ENCODE data around the gene ADGRV1.

The ADGRV1 gene

GRCh38 chr5:90983711-90984124 lies 425.1 kb downstream of the ADGRV1 start:
- Histone ChIP-seq H3K9me3 (ENCODE audit: control insufficient read depth, low read length) (no peaks in the 10 kb centered on the region), H3K36me3 (ENCODE audit: control insufficient read depth, insufficient read depth, low read length, severe bottlenecking) (no peaks in the 10 kb centered on the region)

GRCh38 chr5:90985341-90985740 lies 426.7 kb downstream of the ADGRV1 start:
- H3K4me3 ChIP-seq (ENCODE audit: low read length) = no peak overlapping the region

More at GRCh38 chr5:90983711-90984124, 425.1 kb downstream of the ADGRV1 start:
- no peak overlapping the region for H3K9ac ChIP-seq (ENCODE audit: low read length)
- peak; percentile 1 for DNase-seq (ENCODE audit: low read depth)
- H3K27me3 ChIP-seq (replicated peaks; ENCODE audit: control insufficient read depth, insufficient read depth, low read length) = peaks cover 59% of the 10 kb centered on the region
- H3K4me3 ChIP-seq (ENCODE audit: low read length) = no peak overlapping the region
- H3K4me1 ChIP-seq (ENCODE audit: control insufficient read depth, insufficient read depth, low read length) = peaks cover 6% of the 10 kb centered on the region

GRCh38 chr5:90987726-90988125 lies 429.1 kb downstream of the ADGRV1 start:
- H3K4me3 ChIP-seq (ENCODE audit: low read length) = no peak overlapping the region
- H3K9me3 ChIP-seq (ENCODE audit: control insufficient read depth, low read length) = no peaks in the 10 kb centered on the region
- DNase-seq (ENCODE audit: low read depth) = no peak
- H3K9ac ChIP-seq (ENCODE audit: low read length) = no peak overlapping the region
- peaks cover 45% of the 10 kb centered on the region for H3K27me3 ChIP-seq (replicated peaks; ENCODE audit: control insufficient read depth, insufficient read depth, low read length)
- peaks cover 2% of the 10 kb centered on the region for H3K4me1 ChIP-seq (ENCODE audit: control insufficient read depth, insufficient read depth, low read length)
- no peaks in the 10 kb centered on the region for H3K36me3 ChIP-seq (ENCODE audit: control insufficient read depth, insufficient read depth, low read length, severe bottlenecking)

More at GRCh38 chr5:90985341-90985740, 426.7 kb downstream of the ADGRV1 start:
- Histone ChIP-seq H3K9me3 (ENCODE audit: control insufficient read depth, low read length) (no peaks in the 10 kb centered on the region), H3K4me1 (ENCODE audit: control insufficient read depth, insufficient read depth, low read length) (peaks cover 6% of the 10 kb centered on the region), H3K9ac (ENCODE audit: low read length) (no peak overlapping the region), H3K27me3 (replicated peaks; ENCODE audit: control insufficient read depth, insufficient read depth, low read length) (peaks cover 50% of the 10 kb centered on the region), H3K36me3 (ENCODE audit: control insufficient read depth, insufficient read depth, low read length, severe bottlenecking) (no peaks in the 10 kb centered on the region)
- no peak for DNase-seq (ENCODE audit: low read depth)

- no peak for DNase-seq (ENCODE audit: low read depth)
- Histone ChIP-seq H3K4me3 (ENCODE audit: low read length) (no peak overlapping the region), H3K36me3 (ENCODE audit: control insufficient read depth, insufficient read depth, low read length, severe bottlenecking) (no peaks in the 10 kb centered on the region), H3K27me3 (replicated peaks; ENCODE audit: control insufficient read depth, insufficient read depth, low read length) (peaks cover 40% of the 10 kb centered on the region), H3K9me3 (ENCODE audit: control insufficient read depth, low read length) (peaks cover 22% of the 10 kb centered on the region), H3K9ac (ENCODE audit: low read length) (no peak overlapping the region), H3K4me1 (ENCODE audit: control insufficient read depth, insufficient read depth, low read length) (no peaks in the 10 kb centered on the region)
These were observed 432.6 kb downstream of the ADGRV1 start for GRCh38 chr5:90991201-90991600.

GRCh38 chr5:90994796-90995195 lies 436.2 kb downstream of the ADGRV1 start:
- H3K9me3 ChIP-seq (ENCODE audit: control insufficient read depth, low read length) = peaks cover 37% of the 10 kb centered on the region
- no peaks in the 10 kb centered on the region for H3K36me3 ChIP-seq (ENCODE audit: control insufficient read depth, insufficient read depth, low read length, severe bottlenecking)
- no peaks in the 10 kb centered on the region for H3K4me1 ChIP-seq (ENCODE audit: control insufficient read depth, insufficient read depth, low read length)
- no peak for DNase-seq (ENCODE audit: low read depth)
- no peak overlapping the region for H3K9ac ChIP-seq (ENCODE audit: low read length)
- H3K4me3 ChIP-seq (ENCODE audit: low read length) = no peak overlapping the region
- H3K27me3 ChIP-seq (replicated peaks; ENCODE audit: control insufficient read depth, insufficient read depth, low read length) = peaks cover 27% of the 10 kb centered on the region

GRCh38 chr5:90996089-90996488 lies 437.5 kb downstream of the ADGRV1 start:
- no peak overlapping the region for H3K4me3 ChIP-seq (ENCODE audit: low read length)
- peaks cover 17% of the 10 kb centered on the region for H3K27me3 ChIP-seq (replicated peaks; ENCODE audit: control insufficient read depth, insufficient read depth, low read length)
- peaks cover 37% of the 10 kb centered on the region for H3K9me3 ChIP-seq (ENCODE audit: control insufficient read depth, low read length)
- no peaks in the 10 kb centered on the region for H3K36me3 ChIP-seq (ENCODE audit: control insufficient read depth, insufficient read depth, low read length, severe bottlenecking)
- H3K4me1 ChIP-seq (ENCODE audit: control insufficient read depth, insufficient read depth, low read length) = no peaks in the 10 kb centered on the region
- H3K9ac ChIP-seq (ENCODE audit: low read length) = no peak overlapping the region
- DNase-seq (ENCODE audit: low read depth) = no peak

- Histone ChIP-seq H3K9ac (ENCODE audit: low read length) (no peak overlapping the region), H3K36me3 (ENCODE audit: control insufficient read depth, insufficient read depth, low read length, severe bottlenecking) (no peaks in the 10 kb centered on the region), H3K27me3 (replicated peaks; ENCODE audit: control insufficient read depth, insufficient read depth, low read length) (peaks cover 11% of the 10 kb centered on the region), H3K4me1 (ENCODE audit: control insufficient read depth, insufficient read depth, low read length) (no peaks in the 10 kb centered on the region), H3K9me3 (ENCODE audit: control insufficient read depth, low read length) (peaks cover 37% of the 10 kb centered on the region), H3K4me3 (ENCODE audit: low read length) (no peak overlapping the region)
- no peak for DNase-seq (ENCODE audit: low read depth)
These were observed 438.5 kb downstream of the ADGRV1 start for GRCh38 chr5:90997082-90997481.

GRCh38 chr5:91000743-91001142 lies 442.1 kb downstream of the ADGRV1 start:
- H3K27me3 ChIP-seq (replicated peaks; ENCODE audit: control insufficient read depth, insufficient read depth, low read length) = peaks cover 3% of the 10 kb centered on the region
- H3K9ac ChIP-seq (ENCODE audit: low read length) = no peak overlapping the region
- DNase-seq (ENCODE audit: low read depth) = no peak
- no peaks in the 10 kb centered on the region for H3K36me3 ChIP-seq (ENCODE audit: control insufficient read depth, insufficient read depth, low read length, severe bottlenecking)
- H3K4me3 ChIP-seq (ENCODE audit: low read length) = no peak overlapping the region
- H3K9me3 ChIP-seq (ENCODE audit: control insufficient read depth, low read length) = peaks cover 20% of the 10 kb centered on the region
- H3K4me1 ChIP-seq (ENCODE audit: control insufficient read depth, insufficient read depth, low read length) = no peaks in the 10 kb centered on the region

- no peak overlapping the region for H3K9ac ChIP-seq (ENCODE audit: low read length)
- H3K9me3 ChIP-seq (ENCODE audit: control insufficient read depth, low read length) = no peaks in the 10 kb centered on the region
- DNase-seq (ENCODE audit: low read depth) = no peak
- no peaks in the 10 kb centered on the region for H3K36me3 ChIP-seq (ENCODE audit: control insufficient read depth, insufficient read depth, low read length, severe bottlenecking)
- peaks cover 3% of the 10 kb centered on the region for H3K27me3 ChIP-seq (replicated peaks; ENCODE audit: control insufficient read depth, insufficient read depth, low read length)
- no peak overlapping the region for H3K4me3 ChIP-seq (ENCODE audit: low read length)
- H3K4me1 ChIP-seq (ENCODE audit: control insufficient read depth, insufficient read depth, low read length) = no peaks in the 10 kb centered on the region
These were observed 448.1 kb downstream of the ADGRV1 start for GRCh38 chr5:91006713-91007112.

GRCh38 chr5:91007251-91007650 lies 448.7 kb downstream of the ADGRV1 start:
- H3K27me3 ChIP-seq (replicated peaks; ENCODE audit: control insufficient read depth, insufficient read depth, low read length) = peaks cover 3% of the 10 kb centered on the region
- H3K9ac ChIP-seq (ENCODE audit: low read length) = no peak overlapping the region
- DNase-seq (ENCODE audit: low read depth) = no peak
- H3K4me3 ChIP-seq (ENCODE audit: low read length) = no peak overlapping the region
- H3K9me3 ChIP-seq (ENCODE audit: control insufficient read depth, low read length) = no peaks in the 10 kb centered on the region
- H3K36me3 ChIP-seq (ENCODE audit: control insufficient read depth, insufficient read depth, low read length, severe bottlenecking) = no peaks in the 10 kb centered on the region
- no peaks in the 10 kb centered on the region for H3K4me1 ChIP-seq (ENCODE audit: control insufficient read depth, insufficient read depth, low read length)

GRCh38 chr5:91007780-91008402 lies 449.3 kb downstream of the ADGRV1 start:
- Histone ChIP-seq H3K27me3 (replicated peaks; ENCODE audit: control insufficient read depth, insufficient read depth, low read length) (peaks cover 3% of the 10 kb centered on the region), H3K4me3 (ENCODE audit: low read length) (no peak overlapping the region), H3K9me3 (ENCODE audit: control insufficient read depth, low read length) (peaks cover 3% of the 10 kb centered on the region), H3K9ac (ENCODE audit: low read length) (no peak overlapping the region), H3K36me3 (ENCODE audit: control insufficient read depth, insufficient read depth, low read length, severe bottlenecking) (no peaks in the 10 kb centered on the region), H3K4me1 (ENCODE audit: control insufficient read depth, insufficient read depth, low read length) (no peaks in the 10 kb centered on the region)
- DNase-seq (ENCODE audit: low read depth) = no peak

- Histone ChIP-seq H3K27me3 (replicated peaks; ENCODE audit: control insufficient read depth, insufficient read depth, low read length) (peaks cover 3% of the 10 kb centered on the region), H3K9me3 (ENCODE audit: control insufficient read depth, low read length) (peaks cover 15% of the 10 kb centered on the region), H3K4me3 (ENCODE audit: low read length) (no peak overlapping the region), H3K9ac (ENCODE audit: low read length) (no peak overlapping the region), H3K36me3 (ENCODE audit: control insufficient read depth, insufficient read depth, low read length, severe bottlenecking) (no peaks in the 10 kb centered on the region), H3K4me1 (ENCODE audit: control insufficient read depth, insufficient read depth, low read length) (no peaks in the 10 kb centered on the region)
- DNase-seq (ENCODE audit: low read depth) = no peak
These were observed 451.5 kb downstream of the ADGRV1 start for GRCh38 chr5:91010090-91010489.

All from adipocyte (in vitro differentiated cells).